ENCODE results near the gene C12orf76. TPM values are rescaled to one million over a fixed set of nuclear protein-coding genes. Genes with fewer than 3 reads are reported as not detected.
"Not testable (repeated sequence)": the region's sequence is repeated elsewhere in the genome, so short reads cannot be mapped to it uniquely, and the experiment has no call there.

Gene C12orf76
- total RNA-seq, 2 experiments from 2014 or later, result 9.7 to 11.0 TPM

- POLR2A ChIA-PET, result no interaction called here
- no peak for ATAC-seq
- Mint-ChIP-seq H3K4me1 (ENCODE audit: low read depth) (peaks cover 26% of the 10 kb centered on the region), H3K27ac (no peak overlapping the region), H3K36me3 (ENCODE audit: low read depth) (peaks cover 3% of the 10 kb centered on the region), H3K4me3 (peak overlapping the region; percentile 76), H3K9me3 (no peaks in the 10 kb centered on the region), H3K27me3 (no peaks in the 10 kb centered on the region)
- DNase-seq, result no peak
- CTCF ChIA-PET, result no interaction called here
- TF ChIP-seq CTCF (IDR thresholded peaks at IDR 0.05), result no peak
- intact Hi-C loops (cut with micrococcal nuclease), result no loop called here
Measured at GRCh38 chr12:110071967-110072366, 23.6 kb upstream of the C12orf76 start.

GRCh38 chr12:110071504-110071903, 23.2 kb upstream of the C12orf76 start:
- intact Hi-C loops (cut with micrococcal nuclease), result no loop called here
- no peak for TF ChIP-seq CTCF (IDR thresholded peaks at IDR 0.05)
- peaks cover 3% of the 10 kb centered on the region for H3K36me3 Mint-ChIP-seq (ENCODE audit: low read depth)
- DNase-seq (no peak), ATAC-seq (peak; percentile 50)
- no peaks in the 10 kb centered on the region for H3K9me3 Mint-ChIP-seq
- ChIA-PET CTCF (no interaction called here), POLR2A (no interaction called here)
- no peak overlapping the region for H3K4me3 Mint-ChIP-seq
- H3K4me1 Mint-ChIP-seq (ENCODE audit: low read depth), result peaks cover 26% of the 10 kb centered on the region
- H3K27ac Mint-ChIP-seq, result no peak overlapping the region
- H3K27me3 Mint-ChIP-seq, result no peaks in the 10 kb centered on the region

- ChIA-PET CTCF (interaction anchor here (1.9 kb wide), 1 partner anchor 363 kb away, joined by 4 read pairs; no protein-coding TSS in a partner anchor), POLR2A (interaction anchor here (0.7 kb wide), 1 partner anchor 10 kb away, joined by 3 read pairs; no protein-coding TSS in a partner anchor)
- no peak for TF ChIP-seq CTCF (IDR thresholded peaks at IDR 0.05)
- Mint-ChIP-seq H3K4me3 (no peak overlapping the region), H3K4me1 (ENCODE audit: low read depth) (peaks cover 24% of the 10 kb centered on the region), H3K36me3 (ENCODE audit: low read depth) (peaks cover 3% of the 10 kb centered on the region), H3K27me3 (no peaks in the 10 kb centered on the region), H3K9me3 (no peaks in the 10 kb centered on the region), H3K27ac (no peak overlapping the region)
- ATAC-seq (no peak), DNase-seq (no peak)
- intact Hi-C loops (cut with micrococcal nuclease), result no loop called here
Measured at GRCh38 chr12:110068654-110069053, 20.3 kb upstream of the C12orf76 start.

- H3K36me3 Mint-ChIP-seq (ENCODE audit: low read depth); H3K27ac Mint-ChIP-seq; H3K27me3 Mint-ChIP-seq; H3K4me3 Mint-ChIP-seq; DNase-seq; ATAC-seq; H3K9me3 Mint-ChIP-seq; intact Hi-C loops (cut with micrococcal nuclease): not testable (repeated sequence)
- POLR2A ChIA-PET, result interaction anchor here (0.7 to 1.2 kb wide), 2 partner anchors 9 to 212 kb away, joined by 3 read pairs; no protein-coding TSS in a partner anchor
- CTCF ChIA-PET, result interaction anchor here (1.9 kb wide), 1 partner anchor 363 kb away, joined by 4 read pairs; no protein-coding TSS in a partner anchor
- H3K4me1 Mint-ChIP-seq (ENCODE audit: low read depth), result peaks cover 18% of the 10 kb centered on the region
Measured at GRCh38 chr12:110068115-110068514, 19.8 kb upstream of the C12orf76 start.

- Mint-ChIP-seq H3K9me3 (no peaks in the 10 kb centered on the region), H3K27ac (no peak overlapping the region), H3K4me1 (ENCODE audit: low read depth) (peaks cover 15% of the 10 kb centered on the region), H3K27me3 (no peaks in the 10 kb centered on the region), H3K36me3 (ENCODE audit: low read depth) (peaks cover 3% of the 10 kb centered on the region), H3K4me3 (no peak overlapping the region)
- DNase-seq (no peak), ATAC-seq (no peak)
- CTCF ChIA-PET, result interaction anchor here (1.9 kb wide), 1 partner anchor 364 kb away, joined by 4 read pairs; no protein-coding TSS in a partner anchor
- intact Hi-C loops (cut with micrococcal nuclease), result no loop called here
- TF ChIP-seq CTCF (IDR thresholded peaks at IDR 0.05), result no peak
- POLR2A ChIA-PET, result interaction anchor here (1.2 kb wide), 1 partner anchor 213 kb away, joined by 3 read pairs; no protein-coding TSS in a partner anchor
Measured at GRCh38 chr12:110067531-110067930, 19.2 kb upstream of the C12orf76 start.
